H1 (cell line): ENCODE measurements around the gene ARHGEF25.

Source experiments
- BACH1 ChIP-seq: IDR thresholded peaks from 2 replicates; pipeline ENCODE4 v1.6.1; 2012; ENCODE audit warnings: low read length, improper control_type of control experiment
- CHD2 ChIP-seq: IDR thresholded peaks from 2 replicates; pipeline ENCODE4 v1.6.1; 2012; ENCODE audit warnings: low read length, improper control_type of control experiment
- CTCF ChIP-seq, 3 experiments: IDR thresholded peaks; 1 replicate in 2 of 3; 2 replicates in 1 of 3; pipeline versions ENCODE4 v1.5.1 to v1.6.1; 2011; ENCODE audit warnings: low read length in 3 of 3, mild to moderate bottlenecking in 3 of 3, inconsistent platforms in 2 of 3, low read depth in 1 of 3, moderate library complexity in 1 of 3; ENCODE audit not compliant: insufficient read depth in 1 of 3; ENCODE audit errors: control extremely low read depth in 1 of 3
- EZH2 ChIP-seq: fragments of 200-600 bp; sonication (generic); IDR thresholded peaks from 2 replicates; pipeline ENCODE4 v1.7.1; 2012; ENCODE audit warnings: low read depth, mild to moderate bottlenecking, moderate library complexity, low read length, inconsistent platforms; ENCODE audit not compliant: severe bottlenecking
- JUN ChIP-seq: IDR thresholded peaks from 2 replicates; pipeline ENCODE4 v1.6.1; 2011; ENCODE audit warnings: low read depth, mild to moderate bottlenecking, improper control_type of control experiment, low read length
- MAX ChIP-seq: IDR thresholded peaks from 2 replicates; pipeline ENCODE4 v1.6.1; 2012; ENCODE audit warnings: inconsistent platforms
- POLR2A ChIP-seq, 2 experiments: IDR thresholded peaks; 1 replicate in 1 of 2; 2 replicates in 1 of 2; pipeline ENCODE4 v1.6.1; 2011; ENCODE audit warnings: low read depth in 2 of 2, low read length in 2 of 2, mild to moderate bottlenecking in 2 of 2; ENCODE audit errors: control extremely low read depth in 1 of 2
- SIRT6 ChIP-seq: IDR thresholded peaks from one replicate; pipeline ENCODE4 v1.7.1; 2012; ENCODE audit warnings: low read length, inconsistent platforms
- TAF7 ChIP-seq: optimal IDR thresholded peaks from 2 replicates; pipeline ENCODE3; 2011; ENCODE audit warnings: low read depth, mild to moderate bottlenecking, inconsistent platforms, low read length, moderate library complexity, borderline replicate concordance
- TCF12 ChIP-seq: IDR thresholded peaks from 2 replicates; pipeline ENCODE4 v1.6.1; 2011; ENCODE audit warnings: low read depth, mild to moderate bottlenecking, low read length
- USF2 ChIP-seq: IDR thresholded peaks from 2 replicates; pipeline ENCODE4 v1.6.1; 2011; ENCODE audit warnings: low read length, improper control_type of control experiment

- TF ChIP-seq MAX = no peak
- no peak for TF ChIP-seq CTCF (IDR thresholded peaks at IDR 0.05; ENCODE audit: control extremely low read depth in 1 of 3, insufficient read depth in 1 of 3, low read depth in 1 of 3, low read length in 3 of 3)
- no peak for TF ChIP-seq POLR2A (IDR thresholded peaks at IDR 0.05; ENCODE audit: control extremely low read depth in 1 of 2, low read depth in 2 of 2, low read length in 2 of 2)
- no peak for TF ChIP-seq USF2
- TF ChIP-seq TAF7 = no peak
- TF ChIP-seq SIRT6 = no peak
- no peak for TF ChIP-seq CHD2
- no peak for TF ChIP-seq EZH2
- TF ChIP-seq JUN = no peak
- TF ChIP-seq TCF12 = no peak
- no peak for TF ChIP-seq BACH1
Observed at GRCh38 chr12:57625261-57626032, 14.2 kb downstream of the ARHGEF25 start.
